Spleen (tissue), 7 donors: ENCODE measurements around the gene ERCC1.

Source experiments
- CTCF ChIP-seq, 11 experiments: fragments of 200-600 bp in 7 of 11; fragments of 450-650 bp in 4 of 11; sonication (generic) in 4 of 11; IDR thresholded peaks in 8 of 11; conservative IDR thresholded peaks in 3 of 11; 1 replicate in 7 of 11; 2 replicates in 4 of 11; pipeline versions ENCODE4 v1.4.0 to v1.8.0; 2016 to 2021; ENCODE audit warnings: antibody characterized with exemption in 11 of 11, inconsistent platforms in 4 of 11, mild to moderate bottlenecking in 1 of 11
- POLR2A ChIP-seq, 3 donors: fragments of 450-650 bp; IDR thresholded peaks; one replicate each; pipeline ENCODE4 v1.5.1; 2017; ENCODE audit warnings: antibody characterized with exemption in 3 of 3, mild to moderate bottlenecking in 1 of 3
- donor health status: DM: no; HTN: no; CAD: no; lungs with moderate emphysema.
- donor health status: DM: no; HTN: no; CAD: no.
- donor health status: DM: no; HTN: no; CAD: no.

- TF ChIP-seq POLR2A (IDR thresholded peaks at IDR 0.05), result no peak
- TF ChIP-seq CTCF (IDR thresholded peaks at IDR 0.05 in 8 of 11, conservative IDR thresholded peaks at IDR 0.05 in 3 of 11), result no peak
Observed at GRCh38 chr19:45364696-45365095, 59.0 kb downstream of the ERCC1 start.
